BE2C (cell line): ENCODE data around the gene UBE2O.
A peak's percentile ranks its signal among the peaks of the same experiment; 100 is the strongest.

ENCODE experiments used
- DNase-seq: peaks from one replicate; pipeline ENCODE4 v3.0.0-alpha.2; 2020
- H3K27me3 ChIP-seq: fragments of 250-450 bp; sonication (Bioruptor Pico); 2 replicates; pipeline ENCODE4 v1.5.1; 2020; ENCODE audit warnings: mild to moderate bottlenecking
- H3K36me3 ChIP-seq: fragments of 250-450 bp; sonication (Bioruptor Pico); 2 replicates; pipeline ENCODE4 v1.5.1; 2020; ENCODE audit warnings: mild to moderate bottlenecking
- H3K4me1 ChIP-seq: fragments of 250-450 bp; sonication (Bioruptor Pico); 2 replicates; pipeline ENCODE4 v1.5.1; 2020
- H3K4me3 ChIP-seq: 2 replicates; pipeline ENCODE4 v1.5.1; 2011; ENCODE audit warnings: low read depth, low read length
- H3K9me3 ChIP-seq: fragments of 250-450 bp; sonication (Bioruptor Pico); 2 replicates; pipeline ENCODE4 v1.5.1; 2020
- TF ChIP-seq, protein P1 (sequence below): IDR thresholded peaks from 2 replicates; pipeline ENCODE4 v1.5.1; 2012; ENCODE audit warnings: mild to moderate bottlenecking, low read depth, low read length

Gene UBE2O

DNA sequence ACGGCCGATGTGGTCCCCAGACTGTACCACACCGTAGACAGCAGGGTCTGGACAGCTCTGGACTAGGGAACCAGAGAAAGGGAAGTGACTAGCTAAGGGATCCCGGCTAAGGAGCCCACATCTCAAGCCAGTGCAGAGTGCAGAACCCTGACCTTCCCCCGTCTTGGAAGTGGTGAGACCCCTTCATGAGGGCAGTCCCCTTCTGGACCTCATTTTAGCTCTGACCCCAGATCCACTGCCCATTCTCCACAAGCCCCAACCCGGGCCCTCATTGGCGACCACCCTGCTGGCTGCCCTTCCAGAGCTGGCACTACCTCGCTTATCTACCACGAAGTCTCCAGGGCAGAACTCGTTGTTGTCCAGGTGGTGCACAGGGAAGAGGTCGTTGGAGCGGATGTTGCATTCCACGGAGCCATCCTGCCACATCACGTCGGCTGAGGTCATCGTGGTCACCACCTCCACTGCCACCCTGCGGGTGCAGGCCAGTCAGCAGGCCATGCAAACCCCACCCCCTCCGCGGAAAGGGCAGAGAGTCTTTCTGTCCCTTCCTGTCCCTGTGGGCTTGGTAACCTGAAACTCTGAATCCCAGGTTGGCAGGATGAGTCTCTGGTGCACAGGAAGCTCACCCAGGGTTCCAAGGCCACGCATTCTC, 54.3 kb downstream of the UBE2O start:
- Histone ChIP-seq H3K4me1 (peaks cover 3% of the 10 kb centered on the region; the same call in 1 of the 2 replicates), H3K27me3 (no peaks in the 10 kb centered on the region), H3K36me3 (peaks cover 94% of the 10 kb centered on the region), H3K4me3 (no peak overlapping the region), H3K9me3 (no peaks in the 10 kb centered on the region)
- TF ChIP-seq, protein P1, sequence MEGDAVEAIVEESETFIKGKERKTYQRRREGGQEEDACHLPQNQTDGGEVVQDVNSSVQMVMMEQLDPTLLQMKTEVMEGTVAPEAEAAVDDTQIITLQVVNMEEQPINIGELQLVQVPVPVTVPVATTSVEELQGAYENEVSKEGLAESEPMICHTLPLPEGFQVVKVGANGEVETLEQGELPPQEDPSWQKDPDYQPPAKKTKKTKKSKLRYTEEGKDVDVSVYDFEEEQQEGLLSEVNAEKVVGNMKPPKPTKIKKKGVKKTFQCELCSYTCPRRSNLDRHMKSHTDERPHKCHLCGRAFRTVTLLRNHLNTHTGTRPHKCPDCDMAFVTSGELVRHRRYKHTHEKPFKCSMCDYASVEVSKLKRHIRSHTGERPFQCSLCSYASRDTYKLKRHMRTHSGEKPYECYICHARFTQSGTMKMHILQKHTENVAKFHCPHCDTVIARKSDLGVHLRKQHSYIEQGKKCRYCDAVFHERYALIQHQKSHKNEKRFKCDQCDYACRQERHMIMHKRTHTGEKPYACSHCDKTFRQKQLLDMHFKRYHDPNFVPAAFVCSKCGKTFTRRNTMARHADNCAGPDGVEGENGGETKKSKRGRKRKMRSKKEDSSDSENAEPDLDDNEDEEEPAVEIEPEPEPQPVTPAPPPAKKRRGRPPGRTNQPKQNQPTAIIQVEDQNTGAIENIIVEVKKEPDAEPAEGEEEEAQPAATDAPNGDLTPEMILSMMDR = no peak
- DNase-seq = no peak

DNA sequence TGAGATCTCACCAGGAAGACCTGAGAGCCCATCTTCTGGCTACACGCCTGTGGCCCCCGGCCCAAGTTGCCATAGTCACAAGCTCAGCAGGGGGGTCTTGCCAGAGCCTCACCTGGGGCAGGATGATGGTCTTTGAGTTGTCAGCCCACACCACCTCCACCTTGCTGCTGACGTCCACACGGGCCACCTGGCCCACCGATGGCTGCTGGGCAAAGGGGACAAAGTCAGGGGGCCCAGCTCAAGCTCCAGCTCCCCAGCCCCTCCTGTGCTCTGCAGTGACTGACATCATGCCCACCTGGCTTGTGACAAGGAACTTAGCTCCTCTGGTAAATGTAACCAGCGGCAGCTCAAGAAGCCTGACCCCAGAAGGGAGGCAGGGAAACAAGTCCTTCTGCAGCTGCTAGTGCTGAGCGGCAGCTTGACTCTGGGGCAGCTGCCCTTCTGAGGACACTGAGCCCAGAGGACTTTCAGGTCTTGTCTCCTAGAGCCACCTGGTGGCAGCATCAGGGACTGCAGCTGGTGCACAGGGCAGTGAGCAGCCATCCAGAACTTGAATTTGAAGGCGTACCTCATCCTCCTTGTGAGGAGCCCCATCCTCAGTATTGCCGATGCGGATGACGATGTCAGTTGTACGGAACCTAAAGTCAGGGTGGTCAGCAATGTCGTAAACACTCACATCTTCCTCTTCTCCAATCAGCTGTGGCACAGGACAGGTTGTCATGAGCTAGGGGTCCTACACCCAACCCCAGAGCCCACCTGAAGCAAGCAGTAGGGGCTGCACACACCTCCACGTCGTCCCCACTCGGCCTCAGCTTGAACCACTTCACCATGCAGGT, 55.0 kb downstream of the UBE2O start:
- H3K4me1 ChIP-seq = peaks cover 3% of the 10 kb centered on the region; the same call in 1 of the 2 replicates
- H3K27me3 ChIP-seq = no peaks in the 10 kb centered on the region
- peak; percentile 94 for DNase-seq
- no peaks in the 10 kb centered on the region for H3K9me3 ChIP-seq
- no peak overlapping the region for H3K4me3 ChIP-seq
- peaks cover 90% of the 10 kb centered on the region for H3K36me3 ChIP-seq
- TF ChIP-seq, protein P1 = peak; percentile 99

DNA sequence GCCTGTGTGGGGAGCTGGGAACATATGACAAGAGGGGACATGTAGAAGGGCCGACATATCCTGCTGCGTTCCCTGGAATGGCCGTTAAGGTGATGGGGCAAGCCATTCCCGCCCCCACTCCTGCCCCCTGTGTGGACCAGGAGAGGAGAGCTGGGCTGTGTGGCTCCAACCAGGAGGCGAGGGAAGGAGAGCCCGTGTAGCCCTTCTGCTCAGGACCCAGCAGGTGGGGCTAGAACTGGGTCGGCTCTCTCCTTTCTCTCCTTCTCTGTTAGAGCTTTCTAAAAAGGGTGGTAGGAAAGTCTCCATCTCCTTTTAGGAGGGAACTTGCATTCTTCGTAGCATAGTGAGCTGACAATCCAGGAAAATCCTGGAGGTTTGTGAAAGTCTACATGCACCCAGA, 55.8 kb downstream of the UBE2O start:
- H3K9me3 ChIP-seq = no peaks in the 10 kb centered on the region
- H3K27me3 ChIP-seq = no peaks in the 10 kb centered on the region
- no peak overlapping the region for H3K4me3 ChIP-seq
- H3K36me3 ChIP-seq = peaks cover 86% of the 10 kb centered on the region
- no peak for DNase-seq
- TF ChIP-seq, protein P1 = peak; percentile 18; the same call in 1 of the 2 replicates
- H3K4me1 ChIP-seq = peaks cover 3% of the 10 kb centered on the region; the same call in 1 of the 2 replicates

DNA sequence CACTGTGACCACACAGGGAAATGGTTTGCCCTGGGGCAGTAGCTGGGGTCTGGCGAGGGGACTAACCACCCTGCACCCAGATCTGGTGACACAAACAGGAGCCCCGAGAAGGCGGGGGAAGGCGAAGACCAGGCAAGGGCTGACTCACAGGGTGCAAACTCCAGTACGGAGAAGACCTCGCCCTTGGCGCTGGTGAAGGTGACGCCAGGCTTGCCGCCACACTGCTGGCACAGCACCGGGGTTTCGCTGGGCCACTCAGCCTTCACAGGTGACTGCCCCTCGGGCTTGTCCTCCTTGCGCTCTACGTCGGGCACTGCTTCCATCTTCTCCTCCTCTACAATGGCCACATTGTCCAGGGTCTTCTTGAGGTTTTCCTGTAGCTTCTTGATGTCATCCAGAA, 57.0 kb downstream of the UBE2O start:
- Histone ChIP-seq H3K4me3 (no peak overlapping the region), H3K9me3 (no peaks in the 10 kb centered on the region), H3K27me3 (no peaks in the 10 kb centered on the region), H3K36me3 (peaks cover 85% of the 10 kb centered on the region), H3K4me1 (peaks cover 3% of the 10 kb centered on the region; the same call in 1 of the 2 replicates)
- DNase-seq = no peak
- TF ChIP-seq, protein P1 = no peak

DNA sequence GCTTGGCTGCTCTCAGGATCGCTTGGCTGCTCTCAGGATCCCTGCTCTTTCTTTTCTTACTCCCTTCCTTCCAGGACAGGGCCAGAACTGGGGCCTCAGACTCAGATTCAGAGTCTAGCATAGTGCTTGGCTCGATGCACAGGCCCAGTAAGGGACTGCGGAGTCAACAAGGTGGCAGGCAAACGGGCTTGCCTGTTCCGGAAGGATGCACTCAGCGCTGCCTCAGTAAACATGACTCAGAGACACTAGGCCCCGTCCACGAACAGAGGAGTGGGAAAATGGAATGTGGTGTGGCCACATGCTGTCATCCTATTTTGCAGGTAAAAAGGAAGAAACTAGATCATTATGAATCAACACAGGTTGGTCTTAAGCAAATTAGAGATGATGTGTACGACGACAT, 58.8 kb downstream of the UBE2O start:
- peaks cover 70% of the 10 kb centered on the region for H3K36me3 ChIP-seq

More for the DNA sequence above, 58.8 kb downstream of the UBE2O start:
- H3K9me3 ChIP-seq = no peaks in the 10 kb centered on the region
- H3K27me3 ChIP-seq = no peaks in the 10 kb centered on the region
- no peak overlapping the region for H3K4me3 ChIP-seq
- H3K4me1 ChIP-seq = peaks cover 9% of the 10 kb centered on the region
- TF ChIP-seq, protein P1 = no peak
- DNase-seq = no peak
